H9 (cell line): ENCODE measurements around the gene MT1M. TPM values are rescaled to one million over a fixed set of nuclear protein-coding genes. Genes with fewer than 3 reads are reported as not detected.

Source experiments
- DNase-seq: peaks from one replicate; pipeline ENCODE4 v3.0.0-alpha.2; 2017
- H2AFZ ChIP-seq: one replicate; pipeline ENCODE4 v1.6.1; 2013; ENCODE audit warnings: mild to moderate bottlenecking, low read length, control low read depth, moderate library complexity
- H2AK5ac ChIP-seq: 2 replicates; pipeline ENCODE4 v1.6.1; 2013; ENCODE audit warnings: low read length, control low read depth, mixed read lengths; ENCODE audit not compliant: insufficient read length
- H2BK120ac ChIP-seq: one replicate; pipeline ENCODE4 v1.6.1; 2013; ENCODE audit warnings: low read depth, mild to moderate bottlenecking, low read length, control low read depth, inconsistent platforms; ENCODE audit not compliant: poor library complexity, severe bottlenecking
- H2BK12ac ChIP-seq: 2 replicates; pipeline ENCODE4 v1.6.1; 2013; ENCODE audit warnings: low read length, control low read depth, mixed read lengths, low read depth; ENCODE audit not compliant: insufficient read length
- H2BK15ac ChIP-seq: 2 replicates; pipeline ENCODE4 v1.6.1; 2013; ENCODE audit warnings: low read depth, low read length, control low read depth
- H2BK20ac ChIP-seq: one replicate; pipeline ENCODE4 v1.6.1; 2013; ENCODE audit warnings: low read depth, mild to moderate bottlenecking, low read length, control low read depth, inconsistent platforms; ENCODE audit not compliant: poor library complexity, severe bottlenecking
- H2BK5ac ChIP-seq: 2 replicates; pipeline ENCODE4 v1.6.1; 2013; ENCODE audit warnings: low read length, control low read depth, mixed read lengths; ENCODE audit not compliant: insufficient read length
- H3K14ac ChIP-seq: 2 replicates; pipeline ENCODE4 v1.6.1; 2013; ENCODE audit warnings: low read length, control low read depth; ENCODE audit not compliant: insufficient read depth
- H3K18ac ChIP-seq: 2 replicates; pipeline ENCODE4 v1.6.1; 2013; ENCODE audit warnings: low read depth, mild to moderate bottlenecking, mixed read lengths, low read length, control low read depth; ENCODE audit not compliant: insufficient read length
- H3K23ac ChIP-seq: 2 replicates; pipeline ENCODE4 v1.6.1; 2013; ENCODE audit warnings: low read length, control low read depth, mixed read lengths, low read depth; ENCODE audit not compliant: insufficient read length
- H3K23me2 ChIP-seq: 2 replicates; pipeline ENCODE4 v1.6.1; 2013; ENCODE audit warnings: low read depth, mild to moderate bottlenecking, mixed read lengths, low read length, control low read depth; ENCODE audit not compliant: insufficient read length, poor library complexity, severe bottlenecking
- H3K27ac ChIP-seq: 2 replicates; pipeline ENCODE4 v1.5.1; 2013; ENCODE audit warnings: low read length, control low read depth, mixed read lengths, low read depth; ENCODE audit not compliant: insufficient read length
- H3K27me3 ChIP-seq: 2 replicates; pipeline ENCODE4 v1.6.1; 2013; ENCODE audit warnings: low read length, control low read depth, inconsistent platforms; ENCODE audit not compliant: insufficient read depth
- H3K4ac ChIP-seq: 2 replicates; pipeline ENCODE4 v1.6.1; 2013; ENCODE audit warnings: low read depth, mild to moderate bottlenecking, control low read depth, inconsistent platforms, low read length, moderate library complexity
- H3K4me1 ChIP-seq: 2 replicates; pipeline ENCODE4 v1.6.1; 2013; ENCODE audit warnings: low read length, control low read depth, inconsistent platforms; ENCODE audit not compliant: insufficient read depth
- H3K4me2 ChIP-seq: 2 replicates; pipeline ENCODE4 v1.6.1; 2013; ENCODE audit warnings: low read length, control low read depth, mixed read lengths; ENCODE audit not compliant: insufficient read length, insufficient read depth
- H3K56ac ChIP-seq: 2 replicates; pipeline ENCODE4 v1.6.1; 2013; ENCODE audit warnings: low read depth, mild to moderate bottlenecking, mixed read lengths, low read length, control low read depth; ENCODE audit not compliant: insufficient read length
- H3K79me1 ChIP-seq: 2 replicates; pipeline ENCODE4 v1.6.1; 2013; ENCODE audit warnings: low read depth, mild to moderate bottlenecking, moderate library complexity, low read length, control low read depth, inconsistent platforms; ENCODE audit not compliant: insufficient read depth, poor library complexity, severe bottlenecking
- H3K79me2 ChIP-seq: 2 replicates; pipeline ENCODE4 v1.6.1; 2013; ENCODE audit warnings: low read length, control low read depth, inconsistent platforms; ENCODE audit not compliant: insufficient read depth
- H3K9ac ChIP-seq: 2 replicates; pipeline ENCODE4 v1.6.1; 2013; ENCODE audit warnings: low read length, control low read depth, mixed read lengths; ENCODE audit not compliant: insufficient read length; ENCODE audit errors: extremely low read depth
- H3K9me3 ChIP-seq: one replicate; pipeline ENCODE4 v1.6.1; 2013; ENCODE audit warnings: low read depth, low read length, inconsistent platforms; ENCODE audit not compliant: control insufficient read depth
- H3T11ph ChIP-seq: one replicate; pipeline ENCODE4 v1.6.1; 2013; ENCODE audit warnings: mild to moderate bottlenecking, low read length, control low read depth, inconsistent platforms
- H4K20me1 ChIP-seq: one replicate; pipeline ENCODE4 v1.6.1; 2013; ENCODE audit not compliant: control insufficient read depth, insufficient read length, insufficient read depth
- H4K5ac ChIP-seq: 2 replicates; pipeline ENCODE4 v1.6.1; 2013; ENCODE audit warnings: low read depth, mild to moderate bottlenecking, mixed read lengths, low read length, control low read depth; ENCODE audit not compliant: insufficient read length
- H4K8ac ChIP-seq: replicated peaks from 2 replicates; pipeline ENCODE4 v1.6.1; 2013; ENCODE audit warnings: low read length, control low read depth, mixed read lengths, low read depth; ENCODE audit not compliant: insufficient read length
- H4K91ac ChIP-seq: 2 replicates; pipeline ENCODE4 v1.6.1; 2013; ENCODE audit warnings: low read depth, mild to moderate bottlenecking, moderate library complexity, mixed read lengths, low read length, control low read depth; ENCODE audit not compliant: insufficient read length
- H3K27ac Mint-ChIP-seq, 3 experiments: 2 replicates in 2 of 3; 3 replicates in 1 of 3; pipeline ENCODE4 v1.8.0; 2020 to 2021; ENCODE audit warnings: mixed read lengths in 3 of 3, mild to moderate bottlenecking in 1 of 3, moderate library complexity in 1 of 3
- H3K27me3 Mint-ChIP-seq: 2 replicates; pipeline ENCODE4 v1.8.0; 2021; ENCODE audit warnings: low read depth, mild to moderate bottlenecking, moderate library complexity, mixed read lengths
- H3K36me3 Mint-ChIP-seq, 3 experiments: 2 replicates in 2 of 3; 3 replicates in 1 of 3; pipeline ENCODE4 v1.8.0; 2020 to 2021; ENCODE audit warnings: low read depth in 3 of 3, mixed read lengths in 3 of 3; ENCODE audit not compliant: insufficient read depth in 1 of 3
- H3K4me1 Mint-ChIP-seq, 2 experiments: 2 replicates each; pipeline ENCODE4 v1.8.0; 2020; ENCODE audit warnings: mixed read lengths in 2 of 2
- H3K4me3 Mint-ChIP-seq, 2 experiments: 2 replicates in 1 of 2; 3 replicates in 1 of 2; pipeline ENCODE4 v1.8.0; 2020 to 2021; ENCODE audit warnings: mild to moderate bottlenecking in 2 of 2, mixed read lengths in 2 of 2, moderate library complexity in 1 of 2
- H3K9me3 Mint-ChIP-seq, 2 experiments: 2 replicates in 1 of 2; 3 replicates in 1 of 2; pipeline ENCODE4 v1.8.0; 2020; ENCODE audit warnings: mild to moderate bottlenecking in 2 of 2, mixed read lengths in 2 of 2, moderate library complexity in 1 of 2
- CTCF ChIP-seq: fragments of 200-600 bp; sonication (generic); conservative IDR thresholded peaks from 3 replicates; pipeline ENCODE4 v1.8.0; 2021; ENCODE audit warnings: antibody characterized with exemption, mild to moderate bottlenecking
- WGBS: extraction: QIAGEN DNeasy Blood & Tissue Kit; methylation state at CpG from one replicate; pipeline ENCODE4 v1.1.7; 2013; ENCODE audit warnings: missing lambda C conversion rate, low lambda C conversion rate, mixed read lengths; ENCODE audit not compliant: insufficient read length; ENCODE audit errors: extremely low coverage; 5-methylcytosine and 5-hydroxymethylcytosine counted together
- total RNA-seq: library from RNA; stranded (reverse); gene quantifications from 2 replicates; pipeline ENCODE4 v1.2.1, GENCODE V29; 2021

The MT1M gene
- total RNA-seq, 1 experiment from 2014 or later, result 1.4 TPM

- H3T11ph ChIP-seq, result no peak overlapping the region
- H4K91ac ChIP-seq, result no peak overlapping the region
- no peak overlapping the region for H2BK20ac ChIP-seq
- no peak overlapping the region for H2BK5ac ChIP-seq
- H3K27me3 Mint-ChIP-seq, result peaks cover 92% of the 10 kb centered on the region
- no peaks in the 10 kb centered on the region for H3K79me1 ChIP-seq
- no peak for TF ChIP-seq CTCF
- H3K23ac ChIP-seq, result no peak overlapping the region
- no peak overlapping the region for H3K27ac ChIP-seq
- no CpG with 5 or more reads among the region's 2 CpGs for WGBS
- H3K27me3 ChIP-seq, result peaks cover 55% of the 10 kb centered on the region
- H3K14ac ChIP-seq, result no peak overlapping the region
- H3K4me2 ChIP-seq, result no peak overlapping the region
- no peak overlapping the region for H2BK12ac ChIP-seq
- H3K9ac ChIP-seq, result no peak overlapping the region
- H3K79me2 ChIP-seq, result no peaks in the 10 kb centered on the region
- H3K4ac ChIP-seq, result no peak overlapping the region
- H4K20me1 ChIP-seq, result no peaks in the 10 kb centered on the region
- no peak for DNase-seq
- H3K4me1 Mint-ChIP-seq, result peaks cover 49 to 63% of the 10 kb centered on the region in 2 experiments
- peaks cover 3 to 19% of the 10 kb centered on the region in 2 experiments; a peak in 3 of 5 replicates for H3K9me3 Mint-ChIP-seq
- H3K9me3 ChIP-seq, result peaks cover 6% of the 10 kb centered on the region
- H3K27ac Mint-ChIP-seq, result no peak overlapping the region
- no peak overlapping the region for H2AK5ac ChIP-seq
- peaks cover 5 to 8% (median 5%) of the 10 kb centered on the region in 3 experiments for H3K36me3 Mint-ChIP-seq
- no peak overlapping the region for H3K18ac ChIP-seq
- no peak overlapping the region for H4K8ac ChIP-seq
- peaks cover 9% of the 10 kb centered on the region for H3K23me2 ChIP-seq
- no peak overlapping the region for H2BK120ac ChIP-seq
- H3K4me1 ChIP-seq, result no peaks in the 10 kb centered on the region; the same call in 1 of the 2 replicates
- no peak overlapping the region for H3K56ac ChIP-seq
- H2BK15ac ChIP-seq, result no peak overlapping the region
- H4K5ac ChIP-seq, result no peak overlapping the region
- no peak overlapping the region for H2AFZ ChIP-seq
- no peak overlapping the region for H3K4me3 Mint-ChIP-seq
Measured at GRCh38 chr16:56623637-56624036, 8.8 kb upstream of the MT1M start.
